Suppressor macrophage treated with lipopolysaccharide for 4 hours (primary cell): Measurements from ENCODE around the gene ZNF738.
"Not testable (repeated sequence)": the region's sequence is repeated elsewhere in the genome, so short reads cannot be mapped to it uniquely, and the experiment has no call there.

Experiments used
- DNase-seq: peaks from one replicate; pipeline ENCODE4 v3.0.0-alpha.2; 2020

The ZNF738 gene

GRCh38 chr19:21358768-21359451 is at the start of gene ZNF738:
TSS of gene ZNF738 (plus strand) at chr19:21359000. CDS start at chr19:21359141, 141 bp downstream.
- peak; percentile 92 for DNase-seq

GRCh38 chr19:21312807-21313206 is 46.0 kb upstream of the ZNF738 start:
- DNase-seq, result not testable (repeated sequence)

DNA sequence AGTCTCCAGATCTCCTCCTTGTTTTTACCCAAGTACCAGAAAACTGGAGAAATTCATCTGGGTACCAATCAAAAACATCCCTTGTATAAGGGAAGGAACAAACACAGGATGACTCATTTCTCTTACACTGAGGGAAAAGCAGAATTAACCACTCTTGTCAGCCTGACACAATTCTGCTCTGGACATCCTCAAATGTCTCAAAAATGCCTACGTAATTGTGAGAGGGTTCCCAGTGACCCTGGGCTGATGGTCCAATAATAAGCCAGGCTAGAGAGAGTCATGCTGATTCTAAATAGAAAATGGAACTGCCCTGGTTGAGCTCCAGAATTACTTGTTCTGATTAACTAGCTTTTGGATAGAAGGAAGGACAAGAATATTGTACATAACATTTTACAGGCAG is 44.1 kb upstream of the ZNF738 start:
- DNase-seq, result peak; percentile 62

GRCh38 chr19:21317821-21318220 is 41.0 kb upstream of the ZNF738 start:
- DNase-seq, result no peak

DNA sequence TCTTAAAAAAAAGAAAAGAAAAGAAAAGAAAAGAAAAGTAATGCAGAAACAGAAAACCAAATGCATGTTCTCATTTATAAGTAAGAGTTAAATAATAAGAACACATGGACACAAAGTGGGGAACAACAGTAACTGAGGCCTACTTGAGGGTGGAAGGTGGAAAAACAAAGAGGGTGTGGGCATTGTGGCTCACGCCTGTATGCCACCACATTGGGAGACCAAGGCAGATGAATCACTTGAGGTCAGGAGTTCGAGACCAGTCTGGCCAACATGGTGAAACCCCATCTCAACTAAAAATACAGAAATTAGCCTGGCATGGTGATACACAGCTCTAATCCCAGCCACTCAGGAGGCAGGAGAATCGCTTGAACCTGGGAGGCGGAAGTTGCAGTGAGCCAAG is 37.7 kb upstream of the ZNF738 start:
- no peak for DNase-seq

DNA sequence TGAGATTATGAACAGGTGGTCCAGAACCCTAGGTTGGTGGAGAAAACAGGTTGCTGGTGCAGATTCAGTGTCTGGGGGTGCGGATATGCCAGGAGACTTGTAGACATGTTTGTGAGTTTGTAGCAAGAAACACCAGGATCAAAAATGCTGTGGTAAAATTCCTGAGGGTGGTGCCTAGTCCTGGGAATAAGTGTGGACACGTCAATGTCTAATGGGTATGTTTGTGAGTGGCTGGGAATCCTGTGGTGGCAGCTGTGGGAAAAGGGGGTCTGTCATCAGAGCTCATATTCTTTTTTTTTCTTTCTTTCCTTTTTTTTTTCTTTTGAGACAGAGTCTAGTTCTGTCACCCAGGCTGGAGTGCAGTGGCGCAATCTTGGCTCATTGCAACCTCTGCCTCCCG is 36.8 kb upstream of the ZNF738 start:
- DNase-seq, result no peak

DNA sequence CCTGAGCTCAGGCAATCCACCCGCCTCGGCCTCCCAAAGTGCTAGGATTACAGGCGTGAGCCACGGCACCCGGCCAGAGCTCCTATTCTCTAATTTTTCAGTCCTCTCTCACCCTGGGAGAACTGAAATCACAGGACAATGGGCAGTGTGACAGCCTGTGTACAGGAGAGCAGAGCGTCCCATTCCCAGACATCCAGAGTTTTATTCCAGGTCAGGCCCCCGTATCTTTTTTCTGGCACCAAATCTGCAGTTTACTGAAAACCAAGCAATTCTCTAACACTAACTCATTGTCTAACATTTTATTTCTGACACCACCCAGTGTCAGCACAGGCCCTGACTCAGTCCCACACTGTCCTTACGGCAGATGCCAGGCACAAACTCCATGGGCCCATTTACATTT is 36.3 kb upstream of the ZNF738 start:
- DNase-seq, result no peak

- no peak for DNase-seq
Measured at GRCh38 chr19:21323000-21323399, 35.8 kb upstream of the ZNF738 start.

DNA sequence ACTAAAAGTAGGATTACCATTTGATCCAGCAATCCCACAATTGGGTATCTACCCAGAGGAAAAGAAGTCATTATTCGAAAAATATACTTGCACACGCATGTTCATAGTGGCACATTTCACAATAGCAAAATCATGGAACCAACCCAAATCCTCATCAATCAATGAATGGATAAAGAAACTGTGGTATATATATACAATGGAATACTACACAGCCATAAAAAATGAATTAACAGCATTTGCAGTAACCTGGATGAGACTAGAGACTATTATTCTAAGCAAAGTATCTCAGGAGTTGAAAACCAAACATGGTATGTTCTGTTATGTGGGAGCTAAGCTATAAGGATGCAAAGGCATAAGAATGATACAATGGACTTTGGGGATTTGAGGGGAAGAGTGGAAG is 32.6 kb upstream of the ZNF738 start:
- DNase-seq, result no peak

DNA sequence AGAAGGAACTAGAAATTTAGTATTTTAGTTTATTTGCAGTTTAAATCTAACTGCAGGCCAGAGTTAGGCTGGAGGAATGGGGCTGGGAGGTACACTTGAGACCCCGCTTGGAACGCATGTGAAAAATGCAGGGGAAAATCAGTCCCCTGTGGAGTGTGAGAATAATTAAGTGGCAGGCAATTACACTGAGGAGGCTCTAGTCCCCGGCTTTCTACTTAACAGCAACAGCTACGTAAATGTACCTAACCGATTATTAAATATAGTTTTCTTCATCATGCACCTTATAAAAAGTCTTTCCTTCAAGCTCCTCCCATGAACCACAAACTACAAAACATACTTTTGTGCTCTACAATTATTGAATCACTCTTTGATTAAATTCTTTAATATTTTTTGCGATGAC is 30.4 kb upstream of the ZNF738 start:
- DNase-seq, result no peak

GRCh38 chr19:21328885-21329605 is 29.8 kb upstream of the ZNF738 start, which contains the start of gene ZNF708:
TSS of gene ZNF708 (minus strand) at chr19:21329410. CDS start at chr19:21329212, 198 bp downstream.
- DNase-seq, result peak; percentile 93

DNA sequence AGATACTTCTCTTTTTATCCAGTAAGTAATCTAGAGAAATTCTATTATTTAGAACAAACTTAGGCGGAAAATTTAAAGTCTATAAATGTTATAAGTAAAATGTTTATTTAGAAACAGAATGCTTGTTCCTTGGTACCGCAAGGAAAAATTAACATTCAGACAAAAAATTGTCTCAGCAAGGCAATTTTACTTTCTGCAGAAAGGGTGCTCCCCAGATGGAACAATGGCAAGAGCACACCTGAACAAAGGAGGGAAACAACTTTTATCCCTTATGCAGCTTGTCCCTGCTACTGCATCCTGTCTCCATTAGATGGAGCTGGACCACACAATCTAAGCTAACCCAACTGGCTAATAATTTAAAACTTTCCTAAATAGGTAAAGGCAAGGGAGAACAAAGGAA is 23.1 kb upstream of the ZNF738 start:
- no peak for DNase-seq

DNA sequence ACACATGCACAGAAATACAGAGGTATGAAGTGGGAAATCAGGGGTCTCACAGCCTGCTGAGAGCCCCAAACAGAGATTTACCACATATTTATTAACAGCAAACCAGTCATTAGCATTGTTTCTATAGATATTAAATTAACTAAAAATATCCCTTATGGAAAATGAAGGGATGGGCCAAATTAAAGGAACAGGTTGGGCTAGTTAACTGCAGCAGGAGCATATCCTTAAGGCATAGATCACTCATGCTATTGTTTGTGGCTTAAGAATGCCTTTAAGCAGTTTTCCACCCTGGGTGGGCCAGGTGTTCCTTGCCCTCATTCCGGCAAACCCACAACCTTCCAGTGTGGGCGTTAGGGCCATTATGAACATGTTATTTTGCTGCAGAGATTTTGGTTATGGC is 14.0 kb upstream of the ZNF738 start:
- not testable (repeated sequence) for DNase-seq

DNA sequence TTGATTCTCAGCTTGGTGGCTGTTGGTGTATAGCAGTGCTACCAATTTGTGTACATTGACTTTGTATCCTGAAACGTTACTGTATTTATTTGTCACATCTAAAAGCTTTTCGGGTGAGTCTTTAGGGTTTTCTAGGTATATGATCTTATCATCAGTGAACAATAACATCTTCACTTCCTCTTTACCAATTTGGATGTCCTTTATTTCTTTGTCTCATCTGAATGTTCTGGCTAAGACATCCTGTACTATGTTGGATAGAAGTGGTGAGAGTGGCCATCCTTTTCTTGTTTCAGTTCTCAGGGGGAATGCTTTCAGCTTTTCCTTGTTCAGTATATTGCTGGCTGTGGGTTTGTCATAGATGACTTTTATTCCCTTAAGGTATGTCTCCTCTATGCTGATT is 6.0 kb upstream of the ZNF738 start:
- no peak for DNase-seq

- no peak for DNase-seq
Measured at GRCh38 chr19:21362291-21362690, 3.5 kb downstream of the ZNF738 start.

DNA sequence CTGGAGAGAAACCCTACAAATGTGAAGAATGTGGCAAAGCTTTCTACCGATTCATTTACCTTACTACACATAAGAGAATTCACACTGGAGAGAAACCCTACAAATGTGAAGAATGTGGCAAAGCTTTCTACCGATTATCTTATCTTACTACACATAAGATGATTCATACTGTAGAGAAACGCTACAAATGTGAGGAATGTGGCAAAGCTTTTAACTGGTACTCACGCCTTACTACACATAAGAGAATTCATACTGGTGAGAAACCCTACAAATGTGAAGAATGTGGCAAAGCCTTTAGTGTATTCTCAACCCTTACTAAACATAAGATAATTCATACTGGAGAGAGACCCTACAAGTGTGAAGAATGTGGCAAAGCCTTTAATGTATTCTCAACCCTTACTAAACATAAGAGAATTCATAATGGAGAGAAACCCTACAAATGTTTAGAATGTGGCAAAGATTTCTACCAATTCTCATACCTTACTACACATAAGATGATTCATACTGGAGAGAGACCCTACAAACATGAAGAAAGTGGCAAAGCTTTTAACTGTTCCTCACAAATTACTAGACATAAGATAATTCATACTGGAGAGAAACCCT is 25.3 kb downstream of the ZNF738 start:
- DNase-seq, result no peak

DNA sequence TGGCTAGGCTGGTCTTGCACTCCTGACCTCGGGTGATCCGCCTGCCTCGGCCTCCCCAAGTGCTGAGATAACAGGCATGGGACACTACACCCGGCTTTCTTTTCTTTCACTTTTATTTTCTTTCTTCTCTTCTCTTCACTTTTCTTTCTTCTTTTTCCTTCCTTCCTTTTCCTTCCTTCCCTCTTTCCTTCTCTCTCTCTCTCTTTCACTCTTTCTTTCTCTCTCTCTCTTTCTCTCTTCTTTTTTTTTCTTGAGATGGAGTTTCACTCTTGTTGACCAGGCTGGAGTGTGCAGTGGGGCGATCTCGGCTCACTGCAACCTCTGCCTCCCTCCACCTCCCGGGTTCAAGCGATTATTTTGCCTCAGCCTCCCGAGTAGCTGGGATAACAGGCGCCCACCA is 37.3 kb downstream of the ZNF738 start:
- DNase-seq, result no peak

- DNase-seq, result peak; percentile 91
Measured at GRCh38 chr19:21396893-21397572, 38.2 kb downstream of the ZNF738 start, which contains the start of gene ZNF493. TSS of gene ZNF493 (plus strand) at chr19:21397133. CDS start at chr19:21397238, 105 bp downstream.

DNA sequence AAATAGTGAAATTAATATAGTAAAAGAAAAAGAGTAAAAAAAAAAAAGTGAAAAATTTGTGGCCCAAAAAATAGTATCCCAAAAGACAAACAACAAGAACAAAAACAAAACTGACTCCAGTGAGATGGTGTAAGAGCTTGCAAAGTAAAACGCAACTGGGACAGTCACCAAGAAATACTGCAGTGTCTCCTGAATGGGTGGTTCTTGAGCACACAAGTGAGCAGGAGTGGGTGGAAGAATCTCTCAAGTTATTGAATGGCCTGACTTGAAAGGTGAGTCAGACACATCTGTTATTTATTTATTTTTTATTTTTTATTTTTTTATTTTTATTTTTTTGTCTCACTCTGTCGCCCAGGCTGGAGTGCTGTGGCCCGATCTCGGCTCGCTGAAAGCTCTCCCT is 40.1 kb downstream of the ZNF738 start:
- no peak for DNase-seq

DNA sequence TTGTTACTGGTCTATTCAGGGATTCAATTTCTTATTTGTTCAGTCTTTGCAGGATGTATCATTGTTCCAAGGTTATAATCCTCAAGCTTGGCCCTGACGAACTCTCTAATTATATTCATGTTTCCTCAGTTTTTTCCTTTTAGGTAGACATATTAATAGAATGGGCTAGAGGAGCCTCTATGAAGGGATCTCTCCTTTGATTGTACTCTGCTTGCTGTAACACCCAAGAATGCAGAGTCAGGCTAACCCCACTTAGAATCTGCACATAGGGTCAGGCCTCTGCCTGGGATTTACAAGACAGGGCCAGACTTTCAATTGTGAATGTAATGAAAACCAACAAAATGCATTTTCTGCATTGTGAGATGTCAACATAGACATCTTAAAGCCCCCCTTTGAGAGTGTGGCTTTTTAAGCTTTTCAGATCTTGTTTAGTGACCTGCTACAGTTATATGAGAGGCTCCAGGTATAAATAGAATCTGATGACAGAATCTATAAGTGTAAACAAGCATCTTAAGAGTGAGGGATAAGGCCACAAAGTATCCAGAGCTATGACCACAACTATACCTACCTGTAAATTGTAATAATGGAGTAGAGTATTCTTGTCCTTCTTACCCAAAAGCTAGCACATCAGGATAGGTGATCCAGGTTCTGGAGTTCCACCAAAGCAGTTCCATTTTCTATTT is 43.6 kb downstream of the ZNF738 start:
- DNase-seq, result no peak

DNA sequence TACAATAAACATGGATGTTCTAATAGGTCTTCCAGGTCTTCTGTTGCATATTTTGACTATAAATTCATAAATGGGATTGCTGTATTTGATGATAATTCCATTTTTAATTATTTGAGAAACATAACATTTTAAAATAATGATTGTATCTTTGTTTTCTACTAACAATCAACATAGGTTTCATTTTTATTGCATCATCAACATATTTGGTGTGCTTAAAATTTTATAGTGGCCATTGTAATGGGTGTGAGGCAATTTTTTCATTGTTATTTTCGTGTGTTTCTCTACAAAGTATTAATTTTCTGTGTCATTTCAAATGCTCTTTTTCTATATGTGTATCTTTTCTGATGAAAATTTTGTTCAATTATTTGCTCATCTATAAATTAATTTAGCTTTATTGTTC is 51.4 kb downstream of the ZNF738 start:
- no peak for DNase-seq

GRCh38 chr19:21422244-21422643 is 63.4 kb downstream of the ZNF738 start:
- no peak for DNase-seq
